Measurements from ENCODE around the gene IL31.

Gene IL31

DNA sequence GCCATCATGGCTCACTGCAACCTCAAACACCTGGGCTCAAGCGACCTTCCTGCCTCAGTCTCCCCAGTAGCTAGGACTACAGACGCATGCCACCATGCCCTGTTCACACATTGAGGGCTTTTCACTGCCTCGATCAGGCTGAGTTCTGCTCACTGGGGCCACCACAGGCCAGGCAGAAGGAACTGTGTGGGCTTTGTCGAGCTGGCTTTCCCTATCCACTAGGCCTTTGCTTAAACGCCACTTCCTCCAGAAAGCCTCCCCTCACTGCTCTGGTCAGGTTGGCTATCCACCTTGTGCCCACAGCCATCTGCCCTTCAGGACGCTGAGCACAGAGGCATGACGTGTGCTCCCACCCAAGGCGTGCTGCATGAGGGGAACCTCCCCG is 50.3 kb downstream of the IL31 start:
- FAIRE-seq (no peak), DNase-seq (ENCODE audit: insufficient read length, low spot score) (no peak)
- TF ChIP-seq CTCF (IDR thresholded peaks at IDR 0.05; ENCODE audit: insufficient read depth, missing control alignments), result no peak

GRCh38 chr12:122123051-122123760 is 50.8 kb downstream of the IL31 start:
- TF ChIP-seq CTCF (IDR thresholded peaks at IDR 0.05; ENCODE audit: insufficient read depth, missing control alignments), result peak; percentile 84

More at GRCh38 chr12:122123051-122123760, 50.8 kb downstream of the IL31 start:
- FAIRE-seq (no peak), DNase-seq (ENCODE audit: insufficient read length, low spot score) (peak; percentile 53)
